H9 (cell line): ENCODE data around the gene EPS8. TPM values are rescaled to one million over a fixed set of nuclear protein-coding genes. Genes with fewer than 3 reads are reported as not detected.

Source experiments
- DNase-seq: peaks from one replicate; pipeline ENCODE4 v3.0.0-alpha.2; 2017
- H2AFZ ChIP-seq: one replicate; pipeline ENCODE4 v1.6.1; 2013; ENCODE audit warnings: mild to moderate bottlenecking, low read length, control low read depth, moderate library complexity
- H2AK5ac ChIP-seq: 2 replicates; pipeline ENCODE4 v1.6.1; 2013; ENCODE audit warnings: low read length, control low read depth, mixed read lengths; ENCODE audit not compliant: insufficient read length
- H2BK120ac ChIP-seq: one replicate; pipeline ENCODE4 v1.6.1; 2013; ENCODE audit warnings: low read depth, mild to moderate bottlenecking, low read length, control low read depth, inconsistent platforms; ENCODE audit not compliant: poor library complexity, severe bottlenecking
- H2BK12ac ChIP-seq: 2 replicates; pipeline ENCODE4 v1.6.1; 2013; ENCODE audit warnings: low read length, control low read depth, mixed read lengths, low read depth; ENCODE audit not compliant: insufficient read length
- H2BK15ac ChIP-seq: 2 replicates; pipeline ENCODE4 v1.6.1; 2013; ENCODE audit warnings: low read depth, low read length, control low read depth
- H2BK20ac ChIP-seq: one replicate; pipeline ENCODE4 v1.6.1; 2013; ENCODE audit warnings: low read depth, mild to moderate bottlenecking, low read length, control low read depth, inconsistent platforms; ENCODE audit not compliant: poor library complexity, severe bottlenecking
- H2BK5ac ChIP-seq: 2 replicates; pipeline ENCODE4 v1.6.1; 2013; ENCODE audit warnings: low read length, control low read depth, mixed read lengths; ENCODE audit not compliant: insufficient read length
- H3K14ac ChIP-seq: 2 replicates; pipeline ENCODE4 v1.6.1; 2013; ENCODE audit warnings: low read length, control low read depth; ENCODE audit not compliant: insufficient read depth
- H3K18ac ChIP-seq: 2 replicates; pipeline ENCODE4 v1.6.1; 2013; ENCODE audit warnings: low read depth, mild to moderate bottlenecking, mixed read lengths, low read length, control low read depth; ENCODE audit not compliant: insufficient read length
- H3K23ac ChIP-seq: 2 replicates; pipeline ENCODE4 v1.6.1; 2013; ENCODE audit warnings: low read length, control low read depth, mixed read lengths, low read depth; ENCODE audit not compliant: insufficient read length
- H3K23me2 ChIP-seq: 2 replicates; pipeline ENCODE4 v1.6.1; 2013; ENCODE audit warnings: low read depth, mild to moderate bottlenecking, mixed read lengths, low read length, control low read depth; ENCODE audit not compliant: insufficient read length, poor library complexity, severe bottlenecking
- H3K27ac ChIP-seq: 2 replicates; pipeline ENCODE4 v1.5.1; 2013; ENCODE audit warnings: low read length, control low read depth, mixed read lengths, low read depth; ENCODE audit not compliant: insufficient read length
- H3K27me3 ChIP-seq: 2 replicates; pipeline ENCODE4 v1.6.1; 2013; ENCODE audit warnings: low read length, control low read depth, inconsistent platforms; ENCODE audit not compliant: insufficient read depth
- H3K4ac ChIP-seq: 2 replicates; pipeline ENCODE4 v1.6.1; 2013; ENCODE audit warnings: low read depth, mild to moderate bottlenecking, control low read depth, inconsistent platforms, low read length, moderate library complexity
- H3K4me1 ChIP-seq: 2 replicates; pipeline ENCODE4 v1.6.1; 2013; ENCODE audit warnings: low read length, control low read depth, inconsistent platforms; ENCODE audit not compliant: insufficient read depth
- H3K4me2 ChIP-seq: 2 replicates; pipeline ENCODE4 v1.6.1; 2013; ENCODE audit warnings: low read length, control low read depth, mixed read lengths; ENCODE audit not compliant: insufficient read length, insufficient read depth
- H3K56ac ChIP-seq: 2 replicates; pipeline ENCODE4 v1.6.1; 2013; ENCODE audit warnings: low read depth, mild to moderate bottlenecking, mixed read lengths, low read length, control low read depth; ENCODE audit not compliant: insufficient read length
- H3K79me1 ChIP-seq: 2 replicates; pipeline ENCODE4 v1.6.1; 2013; ENCODE audit warnings: low read depth, mild to moderate bottlenecking, moderate library complexity, low read length, control low read depth, inconsistent platforms; ENCODE audit not compliant: insufficient read depth, poor library complexity, severe bottlenecking
- H3K79me2 ChIP-seq: 2 replicates; pipeline ENCODE4 v1.6.1; 2013; ENCODE audit warnings: low read length, control low read depth, inconsistent platforms; ENCODE audit not compliant: insufficient read depth
- H3K9ac ChIP-seq: 2 replicates; pipeline ENCODE4 v1.6.1; 2013; ENCODE audit warnings: low read length, control low read depth, mixed read lengths; ENCODE audit not compliant: insufficient read length; ENCODE audit errors: extremely low read depth
- H3K9me3 ChIP-seq: one replicate; pipeline ENCODE4 v1.6.1; 2013; ENCODE audit warnings: low read depth, low read length, inconsistent platforms; ENCODE audit not compliant: control insufficient read depth
- H3T11ph ChIP-seq: one replicate; pipeline ENCODE4 v1.6.1; 2013; ENCODE audit warnings: mild to moderate bottlenecking, low read length, control low read depth, inconsistent platforms
- H4K20me1 ChIP-seq: one replicate; pipeline ENCODE4 v1.6.1; 2013; ENCODE audit not compliant: control insufficient read depth, insufficient read length, insufficient read depth
- H4K5ac ChIP-seq: 2 replicates; pipeline ENCODE4 v1.6.1; 2013; ENCODE audit warnings: low read depth, mild to moderate bottlenecking, mixed read lengths, low read length, control low read depth; ENCODE audit not compliant: insufficient read length
- H4K8ac ChIP-seq: replicated peaks from 2 replicates; pipeline ENCODE4 v1.6.1; 2013; ENCODE audit warnings: low read length, control low read depth, mixed read lengths, low read depth; ENCODE audit not compliant: insufficient read length
- H4K91ac ChIP-seq: 2 replicates; pipeline ENCODE4 v1.6.1; 2013; ENCODE audit warnings: low read depth, mild to moderate bottlenecking, moderate library complexity, mixed read lengths, low read length, control low read depth; ENCODE audit not compliant: insufficient read length
- H3K27ac Mint-ChIP-seq, 3 experiments: 2 replicates in 2 of 3; 3 replicates in 1 of 3; pipeline ENCODE4 v1.8.0; 2020 to 2021; ENCODE audit warnings: mixed read lengths in 3 of 3, mild to moderate bottlenecking in 1 of 3, moderate library complexity in 1 of 3
- H3K27me3 Mint-ChIP-seq: 2 replicates; pipeline ENCODE4 v1.8.0; 2021; ENCODE audit warnings: low read depth, mild to moderate bottlenecking, moderate library complexity, mixed read lengths
- H3K36me3 Mint-ChIP-seq, 3 experiments: 2 replicates in 2 of 3; 3 replicates in 1 of 3; pipeline ENCODE4 v1.8.0; 2020 to 2021; ENCODE audit warnings: low read depth in 3 of 3, mixed read lengths in 3 of 3; ENCODE audit not compliant: insufficient read depth in 1 of 3
- H3K4me1 Mint-ChIP-seq, 2 experiments: 2 replicates each; pipeline ENCODE4 v1.8.0; 2020; ENCODE audit warnings: mixed read lengths in 2 of 2
- H3K4me3 Mint-ChIP-seq, 2 experiments: 2 replicates in 1 of 2; 3 replicates in 1 of 2; pipeline ENCODE4 v1.8.0; 2020 to 2021; ENCODE audit warnings: mild to moderate bottlenecking in 2 of 2, mixed read lengths in 2 of 2, moderate library complexity in 1 of 2
- H3K9me3 Mint-ChIP-seq, 2 experiments: 2 replicates in 1 of 2; 3 replicates in 1 of 2; pipeline ENCODE4 v1.8.0; 2020; ENCODE audit warnings: mild to moderate bottlenecking in 2 of 2, mixed read lengths in 2 of 2, moderate library complexity in 1 of 2
- CTCF ChIP-seq: fragments of 200-600 bp; sonication (generic); conservative IDR thresholded peaks from 3 replicates; pipeline ENCODE4 v1.8.0; 2021; ENCODE audit warnings: antibody characterized with exemption, mild to moderate bottlenecking
- WGBS: extraction: QIAGEN DNeasy Blood & Tissue Kit; methylation state at CpG from one replicate; pipeline ENCODE4 v1.1.7; 2013; ENCODE audit warnings: missing lambda C conversion rate, low lambda C conversion rate, mixed read lengths; ENCODE audit not compliant: insufficient read length; ENCODE audit errors: extremely low coverage; 5-methylcytosine and 5-hydroxymethylcytosine counted together
- total RNA-seq: library from RNA; stranded (reverse); gene quantifications from 2 replicates; pipeline ENCODE4 v1.2.1, GENCODE V29; 2021

The EPS8 gene
- total RNA-seq, 1 experiment from 2014 or later: 2.2 TPM

GRCh38 chr12:15592934-15593333 lies 196.3 kb downstream of the EPS8 start:
- Mint-ChIP-seq H3K4me1 (peaks cover 14 to 16% of the 10 kb centered on the region in 2 experiments), H3K27me3 (peaks cover 16% of the 10 kb centered on the region), H3K9me3 (no peaks in the 10 kb centered on the region), H3K4me3 (no peak overlapping the region), H3K27ac (no peak overlapping the region), H3K36me3 (no peaks in the 10 kb centered on the region)
- H3K18ac ChIP-seq: no peak overlapping the region
- H3K27me3 ChIP-seq: no peaks in the 10 kb centered on the region
- no peak for DNase-seq
- no peak overlapping the region for H3K14ac ChIP-seq
- H3K79me2 ChIP-seq: no peaks in the 10 kb centered on the region
- H2AK5ac ChIP-seq: no peak overlapping the region
- no peaks in the 10 kb centered on the region for H3K4me1 ChIP-seq
- H3T11ph ChIP-seq: no peak overlapping the region
- no peak overlapping the region for H2BK120ac ChIP-seq
- H3K9me3 ChIP-seq: no peaks in the 10 kb centered on the region
- no peak overlapping the region for H3K9ac ChIP-seq
- H3K23ac ChIP-seq: no peak overlapping the region
- H2BK12ac ChIP-seq: no peak overlapping the region
- no peak overlapping the region for H3K27ac ChIP-seq
- H4K20me1 ChIP-seq: no peaks in the 10 kb centered on the region
- no CpG with 5 or more reads among the region's 4 CpGs for WGBS
- H3K56ac ChIP-seq: no peak overlapping the region
- no peak overlapping the region for H4K5ac ChIP-seq
- H3K4me2 ChIP-seq: no peak overlapping the region
- H2BK15ac ChIP-seq: no peak overlapping the region
- no peak overlapping the region for H4K91ac ChIP-seq
- H2BK5ac ChIP-seq: no peak overlapping the region
- no peaks in the 10 kb centered on the region for H3K79me1 ChIP-seq
- no peaks in the 10 kb centered on the region for H3K23me2 ChIP-seq
- no peak overlapping the region for H4K8ac ChIP-seq
- H2AFZ ChIP-seq: no peak overlapping the region
- H2BK20ac ChIP-seq: no peak overlapping the region
- TF ChIP-seq CTCF: no peak; the same call in 2 of the 3 replicates
- H3K4ac ChIP-seq: no peak overlapping the region
